Measurements from ENCODE around the gene KDM4B. TPM values are rescaled to one million over a fixed set of nuclear protein-coding genes. Genes with fewer than 3 reads are reported as not detected.
"Not testable (repeated sequence)": the region's sequence is repeated elsewhere in the genome, so short reads cannot be mapped to it uniquely, and the experiment has no call there.

The KDM4B gene
- 10 to 100 TPM; 15.4 to 20.2 (median 18.5) TPM for polyA plus RNA-seq (ENCODE audit: insufficient read length in 10 of 10)
- long read RNA-seq, donor 1, full-length matches to known transcripts = 1 of 9 reads
- long read RNA-seq, donor 1, partial matches to known transcripts = 8 of 9 reads
- long read RNA-seq, donor 1, other reads (novel, unspliced or antisense) = 0 of 9 reads
- long read RNA-seq, donor 2, full-length matches to known transcripts = 2 of 2 reads
- long read RNA-seq, donor 2, partial matches to known transcripts = 0 of 2 reads
- long read RNA-seq, donor 2, other reads (novel, unspliced or antisense) = 0 of 2 reads
- long read RNA-seq, donor 3, full-length matches to known transcripts = 1 of 1 reads
- long read RNA-seq, donor 3, partial matches to known transcripts = 0 of 1 reads
- long read RNA-seq, donor 3, other reads (novel, unspliced or antisense) = 0 of 1 reads
- long read RNA-seq, donor 4, full-length matches to known transcripts = 1 of 1 reads
- long read RNA-seq, donor 4, partial matches to known transcripts = 0 of 1 reads
- long read RNA-seq, donor 4, other reads (novel, unspliced or antisense) = 0 of 1 reads
- long read RNA-seq, donor 5, full-length matches to known transcripts = 1 of 1 reads
- long read RNA-seq, donor 5, partial matches to known transcripts = 0 of 1 reads
- long read RNA-seq, donor 5, other reads (novel, unspliced or antisense) = 0 of 1 reads
- long read RNA-seq, donor 6, full-length matches to known transcripts = 2 of 2 reads
- long read RNA-seq, donor 6, partial matches to known transcripts = 0 of 2 reads
- long read RNA-seq, donor 6, other reads (novel, unspliced or antisense) = 0 of 2 reads
- long read RNA-seq, donor 7, full-length matches to known transcripts = 2 of 14 reads
- long read RNA-seq, donor 7, partial matches to known transcripts = 12 of 14 reads
- long read RNA-seq, donor 7, other reads (novel, unspliced or antisense) = 0 of 14 reads
- long read RNA-seq, donor 8 = 0 reads
- long read RNA-seq, donor 9, full-length matches to known transcripts = 1 of 1 reads
- long read RNA-seq, donor 9, partial matches to known transcripts = 0 of 1 reads
- long read RNA-seq, donor 9, other reads (novel, unspliced or antisense) = 0 of 1 reads

GRCh38 chr19:4968462-4969291, at the start of gene KDM4B:
Gene KDM4B (plus strand): TSS chr19:4969113. CDS start chr19:5032891, 63,778 bp downstream.
- peak; percentile 100 for DNase-seq

GRCh38 chr19:4922530-4923275, 46.2 kb upstream of the KDM4B start:
- DNase-seq = no peak

GRCh38 chr19:4923276-4923747, 45.6 kb upstream of the KDM4B start:
- DNase-seq = no peak

DNA sequence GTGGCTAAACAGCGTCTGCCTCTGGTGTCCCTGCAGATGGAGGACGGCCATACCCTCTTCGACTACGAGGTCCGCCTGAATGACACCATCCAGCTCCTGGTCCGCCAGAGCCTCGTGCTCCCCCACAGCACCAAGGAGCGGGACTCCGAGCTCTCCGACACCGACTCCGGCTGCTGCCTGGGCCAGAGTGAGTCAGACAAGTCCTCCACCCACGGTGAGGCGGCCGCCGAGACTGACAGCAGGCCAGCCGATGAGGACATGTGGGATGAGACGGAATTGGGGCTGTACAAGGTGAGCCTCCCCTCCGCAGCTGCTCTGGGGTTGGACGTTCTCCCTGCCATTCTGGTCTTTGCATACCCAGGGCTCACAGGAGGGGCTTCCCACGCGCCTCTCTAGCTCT, 39.7 kb upstream of the KDM4B start:
- no peak for DNase-seq

GRCh38 chr19:4930664-4931063, 38.2 kb upstream of the KDM4B start:
- DNase-seq = no peak

- no peak for DNase-seq
These were observed 36.2 kb upstream of the KDM4B start for GRCh38 chr19:4932711-4933110.

DNA sequence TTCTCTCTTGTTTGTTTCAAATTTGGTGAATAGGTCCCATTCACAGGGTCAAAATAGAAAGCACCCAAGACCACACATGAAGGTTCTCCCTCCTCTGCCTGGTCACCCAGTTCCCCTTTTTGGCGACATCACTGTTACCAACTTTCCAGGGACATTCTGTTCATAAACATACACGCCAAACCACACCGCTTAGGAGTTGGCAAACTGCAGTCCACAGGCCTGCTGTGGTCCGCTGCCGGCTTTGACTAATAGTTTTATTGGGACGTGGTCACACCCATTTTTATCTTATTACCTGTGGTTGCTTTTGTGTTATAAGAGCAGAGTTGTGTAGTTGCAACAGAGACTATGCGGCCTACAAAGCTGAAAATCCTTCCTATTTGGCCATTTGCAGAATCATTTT, 35.4 kb upstream of the KDM4B start:
- DNase-seq = no peak

DNA sequence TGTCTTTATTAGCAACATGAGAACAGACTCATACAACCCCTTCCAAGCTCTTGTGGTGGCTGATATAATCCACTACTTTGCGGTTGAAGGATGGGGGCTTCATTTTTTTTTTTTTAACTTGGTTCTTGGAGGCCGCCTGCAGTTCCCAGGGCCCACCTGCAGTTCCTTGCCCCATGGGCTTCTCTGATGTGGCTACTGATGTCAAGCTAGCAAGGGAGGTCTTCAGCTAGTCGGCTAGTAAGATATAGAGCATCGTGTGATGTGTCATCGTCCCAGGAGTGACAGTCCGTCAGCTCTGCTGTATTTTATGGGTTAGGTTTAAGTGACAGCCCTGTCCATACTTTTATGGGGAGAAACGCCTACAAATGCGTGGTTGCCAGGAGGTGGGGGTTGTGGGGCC, 33.5 kb upstream of the KDM4B start:
- DNase-seq = no peak

DNA sequence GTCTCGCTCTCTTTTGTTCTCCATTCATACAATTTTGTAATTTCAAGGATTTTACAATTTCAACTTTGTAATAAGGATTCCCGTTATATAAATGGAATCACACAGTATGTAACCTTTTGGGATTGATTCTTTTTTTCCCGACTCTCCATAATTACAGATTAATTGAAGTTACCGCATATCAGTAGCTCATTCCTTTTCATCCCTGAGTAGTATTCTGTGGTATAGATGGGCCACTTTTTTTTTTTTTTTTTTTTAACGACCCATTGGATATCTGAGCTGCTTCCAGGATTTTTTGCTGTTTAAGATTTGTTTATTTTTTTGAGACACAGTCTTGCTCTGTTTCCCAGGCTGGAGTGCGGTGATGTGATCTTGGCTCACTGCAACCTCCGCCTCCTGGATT, 31.9 kb upstream of the KDM4B start:
- no peak for DNase-seq

GRCh38 chr19:4938461-4938860, 30.5 kb upstream of the KDM4B start:
- not testable (repeated sequence) for DNase-seq

GRCh38 chr19:4939466-4939865, 29.4 kb upstream of the KDM4B start:
- no peak for DNase-seq

DNA sequence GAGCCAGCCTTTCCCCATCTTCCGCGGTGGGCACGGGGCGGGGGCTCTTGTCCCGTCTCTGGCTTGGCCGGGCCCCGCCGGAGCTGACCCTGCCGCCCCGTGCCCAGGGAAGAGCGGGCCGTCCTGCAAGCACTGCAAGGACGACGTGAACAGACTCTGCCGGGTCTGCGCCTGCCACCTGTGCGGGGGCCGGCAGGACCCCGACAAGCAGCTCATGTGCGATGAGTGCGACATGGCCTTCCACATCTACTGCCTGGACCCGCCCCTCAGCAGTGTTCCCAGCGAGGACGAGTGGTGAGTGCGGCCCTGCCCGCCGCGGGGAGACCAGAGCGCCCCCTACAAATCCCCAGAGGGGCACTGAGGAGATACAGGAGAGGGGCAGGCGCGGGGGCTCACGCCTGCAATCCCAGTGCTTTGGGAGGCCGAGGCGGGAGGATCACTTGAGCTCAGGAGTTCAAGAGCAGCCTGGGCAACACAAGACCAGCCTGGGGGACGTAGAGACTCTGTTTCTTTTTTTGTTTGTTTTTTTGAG, 27.2 kb upstream of the KDM4B start:
- DNase-seq = not testable (repeated sequence)

DNA sequence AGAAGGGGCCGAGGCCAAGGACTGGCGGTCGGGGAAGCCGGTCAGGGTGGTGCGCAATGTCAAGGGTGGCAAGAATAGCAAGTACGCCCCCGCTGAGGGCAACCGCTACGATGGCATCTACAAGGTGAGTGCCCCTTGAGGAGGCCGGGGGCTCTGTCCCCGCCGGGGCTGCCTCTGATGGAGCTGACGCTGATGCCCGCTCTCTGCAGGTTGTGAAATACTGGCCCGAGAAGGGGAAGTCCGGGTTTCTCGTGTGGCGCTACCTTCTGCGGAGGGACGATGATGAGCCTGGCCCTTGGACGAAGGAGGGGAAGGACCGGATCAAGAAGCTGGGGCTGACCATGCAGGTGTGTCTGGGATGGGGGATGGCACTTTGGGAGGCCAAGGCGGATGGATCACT, 18.3 kb upstream of the KDM4B start:
- DNase-seq = not testable (repeated sequence)

GRCh38 chr19:4951656-4952055, 17.3 kb upstream of the KDM4B start:
- no peak for DNase-seq

DNA sequence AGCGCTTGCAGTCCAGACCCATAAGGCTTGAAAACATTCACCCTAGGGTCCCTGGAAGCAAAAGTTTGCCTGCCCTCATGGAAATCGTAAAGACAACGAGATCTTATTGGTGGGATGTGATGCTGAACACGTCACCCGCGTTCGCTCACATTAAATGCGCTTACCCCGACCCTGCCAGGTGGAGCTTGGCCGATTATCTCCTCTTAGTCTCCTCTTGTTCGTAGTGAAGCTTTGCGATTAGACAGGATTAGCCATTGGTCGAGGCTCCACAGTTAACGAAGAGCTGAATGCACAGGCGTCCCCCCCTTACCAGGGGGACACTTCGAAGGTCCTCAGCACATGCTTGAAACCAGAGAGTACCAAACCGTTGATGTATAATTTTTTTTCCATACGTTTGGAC, 16.0 kb upstream of the KDM4B start:
- no peak for DNase-seq

DNA sequence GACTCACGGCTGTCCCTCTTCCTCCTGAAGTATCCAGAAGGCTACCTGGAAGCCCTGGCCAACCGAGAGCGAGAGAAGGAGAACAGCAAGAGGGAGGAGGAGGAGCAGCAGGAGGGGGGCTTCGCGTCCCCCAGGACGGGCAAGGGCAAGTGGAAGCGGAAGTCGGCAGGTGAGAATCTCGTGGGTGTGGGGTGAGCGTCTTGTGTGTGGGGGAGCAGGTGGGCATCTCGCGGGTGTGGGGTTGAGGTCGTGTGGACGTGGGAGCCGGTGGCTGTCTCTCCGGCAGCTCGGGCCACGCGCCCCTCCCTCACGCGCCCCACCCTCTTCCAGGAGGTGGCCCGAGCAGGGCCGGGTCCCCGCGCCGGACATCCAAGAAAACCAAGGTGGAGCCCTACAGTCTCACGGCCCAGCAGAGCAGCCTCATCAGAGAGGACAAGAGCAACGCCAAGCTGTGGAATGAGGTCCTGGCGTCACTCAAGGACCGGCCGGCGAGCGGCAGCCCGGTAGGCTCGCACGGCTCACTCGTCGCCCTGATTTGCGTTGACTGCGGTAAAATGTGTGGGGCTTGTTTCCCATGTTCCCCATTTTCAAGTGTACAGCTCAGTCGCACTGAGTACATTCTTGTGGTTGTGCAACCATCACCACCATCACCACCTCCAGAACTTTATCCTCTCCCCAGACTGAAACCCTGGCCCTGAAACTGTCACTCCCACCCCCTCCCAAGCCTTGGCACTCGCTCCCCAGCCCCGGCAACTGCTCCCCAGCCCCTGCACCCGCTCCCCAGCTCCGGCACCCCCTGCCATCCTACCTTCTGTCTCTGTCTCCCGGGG, 14.4 kb upstream of the KDM4B start:
- DNase-seq = not testable (repeated sequence)

- DNase-seq = no peak
These were observed 13.6 kb upstream of the KDM4B start for GRCh38 chr19:4955274-4955673.

- DNase-seq = no peak
These were observed 10.9 kb upstream of the KDM4B start for GRCh38 chr19:4957981-4958380.

DNA sequence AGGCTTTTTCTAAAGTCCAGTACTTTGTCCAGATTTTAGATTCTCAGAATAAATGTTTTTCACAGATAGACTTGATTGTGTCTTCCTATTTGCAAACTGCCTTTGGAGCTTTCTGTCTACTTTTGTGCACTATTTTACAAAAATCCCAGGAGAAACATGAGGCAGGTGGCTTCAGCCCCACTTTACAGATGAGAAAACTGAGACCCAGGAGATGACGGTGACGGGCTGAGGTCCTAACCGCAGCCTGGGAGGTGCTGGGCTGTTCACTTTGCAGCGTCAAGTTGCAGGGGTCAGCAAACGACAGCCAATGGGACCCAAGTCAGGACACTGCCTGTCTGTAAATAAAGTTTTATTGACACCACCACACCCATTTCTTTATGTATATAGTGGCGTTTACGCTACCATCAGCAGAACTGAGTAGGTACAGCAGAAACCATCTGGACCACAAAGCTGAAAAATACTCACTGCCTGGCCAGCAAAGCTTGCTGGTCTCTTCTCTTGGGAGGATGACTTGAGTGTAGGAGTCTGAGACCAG, 6.8 kb upstream of the KDM4B start:
- DNase-seq = no peak

Measured in muscle of back (tissue), 13 donors.